Measurements from ENCODE around the gene PGD.

DNA sequence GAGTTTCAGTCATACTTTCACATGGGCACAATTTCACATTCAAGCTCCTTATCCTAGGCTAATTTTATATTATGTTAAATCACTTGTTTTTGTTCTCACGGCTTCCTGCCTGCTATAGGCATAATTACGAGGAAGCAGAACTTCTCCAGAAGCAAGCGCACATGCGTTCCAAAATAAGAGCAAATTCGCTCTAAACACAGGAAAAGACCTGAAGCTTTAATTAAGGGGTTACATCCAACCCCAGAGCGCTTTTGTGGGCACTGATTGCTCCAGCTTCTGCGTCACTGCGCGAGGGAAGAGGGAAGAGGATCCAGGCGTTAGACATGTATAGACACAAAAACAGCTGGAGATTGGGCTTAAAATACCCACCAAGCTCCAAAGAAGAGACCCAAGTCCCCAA is 50.9 kb downstream of the PGD start, which contains the start of gene CORT:
- TF ChIP-seq POLR2A (IDR thresholded peaks at IDR 0.05; ENCODE audit: low read length) = no peak
- TF ChIP-seq HOXB5 (CRISPR knock-in tag; IDR thresholded peaks at IDR 0.05) = no peak

Measured in A549 (cell line).